Mesenchymal stem cell (in vitro differentiated cells and primary cell): ENCODE measurements around the gene AFDN.

Experiments used
- DNase-seq: peaks from one replicate; pipeline ENCODE4 v3.0.0-alpha.2; 2013
- H2AFZ ChIP-seq: one replicate; pipeline ENCODE4 v1.6.1; 2013; ENCODE audit warnings: low read depth, mild to moderate bottlenecking, control low read depth, inconsistent platforms, low read length, moderate library complexity
- H2AK5ac ChIP-seq: 2 replicates; pipeline ENCODE4 v1.6.1; 2013; ENCODE audit warnings: low read length, moderate library complexity, mild to moderate bottlenecking, inconsistent platforms; ENCODE audit not compliant: severe bottlenecking
- H2BK120ac ChIP-seq: one replicate; pipeline ENCODE4 v1.6.1; 2013; ENCODE audit warnings: low read depth, mild to moderate bottlenecking, inconsistent platforms, low read length, moderate library complexity
- H2BK12ac ChIP-seq, 2 experiments: one replicate each; pipeline ENCODE4 v1.6.1; 2013; ENCODE audit warnings: inconsistent platforms in 2 of 2, low read length in 2 of 2, mild to moderate bottlenecking in 2 of 2, moderate library complexity in 2 of 2, control low read depth in 1 of 2
- H2BK15ac ChIP-seq: one replicate; pipeline ENCODE4 v1.6.1; 2013; ENCODE audit warnings: mild to moderate bottlenecking, low read depth, inconsistent platforms; ENCODE audit not compliant: poor library complexity, severe bottlenecking
- H2BK5ac ChIP-seq: 2 replicates; pipeline ENCODE4 v1.6.1; 2013; ENCODE audit warnings: low read depth, mild to moderate bottlenecking, low read length, control low read depth, inconsistent platforms; ENCODE audit not compliant: poor library complexity, severe bottlenecking
- H3K14ac ChIP-seq, 2 experiments: one replicate each; pipeline ENCODE4 v1.6.1; 2013; ENCODE audit warnings: inconsistent platforms in 2 of 2, low read length in 2 of 2, control low read depth in 1 of 2, mild to moderate bottlenecking in 1 of 2, moderate library complexity in 1 of 2
- H3K18ac ChIP-seq, 2 experiments: one replicate each; pipeline ENCODE4 v1.6.1; 2013; ENCODE audit warnings: inconsistent platforms in 2 of 2, low read length in 2 of 2, control low read depth in 1 of 2, low read depth in 1 of 2, mild to moderate bottlenecking in 1 of 2
- H3K23ac ChIP-seq, 2 experiments: one replicate each; pipeline ENCODE4 v1.6.1; 2013; ENCODE audit warnings: inconsistent platforms in 2 of 2, low read length in 2 of 2, mild to moderate bottlenecking in 2 of 2, moderate library complexity in 2 of 2, control low read depth in 1 of 2
- H3K27ac ChIP-seq: 2 replicates; pipeline ENCODE4 v1.5.1; 2013; ENCODE audit warnings: mild to moderate bottlenecking, moderate library complexity, low read length, control low read depth, inconsistent platforms; ENCODE audit not compliant: poor library complexity, severe bottlenecking
- H3K27me3 ChIP-seq, 2 experiments: 2 replicates each; pipeline versions ENCODE4 v1.6.1 to v1.7.0; 2013; ENCODE audit warnings: low read length in 2 of 2, mild to moderate bottlenecking in 2 of 2, moderate library complexity in 2 of 2, control low read depth in 1 of 2, inconsistent platforms in 1 of 2; ENCODE audit not compliant: control insufficient read depth in 1 of 2, insufficient read depth in 1 of 2
- H3K36me3 ChIP-seq, 2 experiments: 2 replicates each; pipeline versions ENCODE4 v1.6.1 to v1.7.0; 2013; ENCODE audit warnings: low read length in 2 of 2, control low read depth in 1 of 2, inconsistent platforms in 1 of 2, low read depth in 1 of 2, mild to moderate bottlenecking in 1 of 2; ENCODE audit not compliant: insufficient read depth in 2 of 2, control insufficient read depth in 1 of 2
- H3K4ac ChIP-seq, 2 experiments: one replicate each; pipeline ENCODE4 v1.6.1; 2013; ENCODE audit warnings: inconsistent platforms in 2 of 2, low read length in 2 of 2, mild to moderate bottlenecking in 2 of 2, moderate library complexity in 2 of 2, control low read depth in 1 of 2, low read depth in 1 of 2
- H3K4me1 ChIP-seq: 2 replicates; pipeline ENCODE4 v1.6.1; 2013; ENCODE audit warnings: low read depth, low read length, control low read depth; ENCODE audit not compliant: control insufficient read depth, insufficient read depth
- H3K4me2 ChIP-seq: 2 replicates; pipeline ENCODE4 v1.6.1; 2013; ENCODE audit warnings: low read length, mild to moderate bottlenecking, inconsistent platforms; ENCODE audit not compliant: poor library complexity, severe bottlenecking
- H3K4me3 ChIP-seq, 2 experiments: 2 replicates each; pipeline versions ENCODE4 v1.5.1 to v1.7.0; 2013; ENCODE audit warnings: low read length in 2 of 2, mild to moderate bottlenecking in 2 of 2, control low read depth in 1 of 2, low read depth in 1 of 2; ENCODE audit not compliant: insufficient read depth in 1 of 2
- H3K79me1 ChIP-seq: replicated peaks from 2 replicates; pipeline ENCODE4 v1.6.1; 2013; ENCODE audit warnings: mild to moderate bottlenecking, control low read depth, low read length, inconsistent platforms; ENCODE audit not compliant: poor library complexity, severe bottlenecking
- H3K9ac ChIP-seq: 2 replicates; pipeline ENCODE4 v1.7.0; 2013; ENCODE audit warnings: mild to moderate bottlenecking, low read length, moderate library complexity
- H3K9me3 ChIP-seq: 2 replicates; pipeline ENCODE4 v1.7.0; 2013; ENCODE audit warnings: mild to moderate bottlenecking, low read length; ENCODE audit not compliant: control insufficient read depth
- H4K8ac ChIP-seq: one replicate; pipeline ENCODE4 v1.6.1; 2013; ENCODE audit warnings: inconsistent platforms, mild to moderate bottlenecking, low read length, moderate library complexity
- H4K91ac ChIP-seq: one replicate; pipeline ENCODE4 v1.6.1; 2013; ENCODE audit warnings: mild to moderate bottlenecking, low read length, inconsistent platforms
- WGBS: methylation state at CpG from one replicate; pipeline ENCODE4 v1.1.7; 2013; ENCODE audit warnings: mixed read lengths; 5-methylcytosine and 5-hydroxymethylcytosine counted together

The AFDN gene

DNA sequence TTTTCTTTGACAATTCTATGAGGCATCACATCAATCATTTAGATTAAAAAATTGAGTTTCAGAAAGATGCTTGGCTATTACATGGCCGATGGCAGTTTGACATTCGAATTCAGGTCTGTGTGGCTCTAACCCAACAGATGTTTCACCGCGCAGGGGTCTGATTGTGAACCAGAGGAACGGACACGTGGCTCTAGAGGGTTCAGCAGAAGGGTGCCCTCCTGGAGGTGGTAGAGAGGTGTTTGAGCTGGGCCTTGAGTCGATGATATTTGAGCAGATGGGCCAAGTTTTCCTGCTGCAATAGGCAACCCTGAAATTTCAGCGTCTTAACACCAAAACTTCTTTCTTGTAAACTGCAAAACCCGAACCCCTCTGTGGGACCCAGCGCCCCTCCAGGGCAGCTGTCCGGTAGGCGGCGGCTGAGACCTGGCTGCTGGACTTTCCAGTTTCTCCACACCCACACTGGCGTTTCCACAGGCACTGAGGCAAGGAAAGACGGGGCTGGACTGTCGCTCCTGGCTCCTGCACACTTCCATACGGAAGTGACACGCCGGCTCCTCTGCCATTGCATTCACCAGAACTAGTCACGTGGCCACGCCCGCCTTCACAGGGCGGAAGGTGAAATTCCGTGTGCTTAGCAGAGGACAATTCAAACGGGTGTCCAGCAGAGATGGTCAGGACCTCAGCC lies 11.3 kb upstream of the AFDN start:
- Histone ChIP-seq H3K14ac (no peak overlapping the region), H3K27me3 (peaks cover 0 to 2% of the 10 kb centered on the region in 2 experiments), H4K8ac (peak overlapping the region; percentile 77), H3K9me3 (no peaks in the 10 kb centered on the region), H3K27ac (no peak overlapping the region), H3K18ac (no peak overlapping the region), H3K9ac (no peak overlapping the region), H2BK5ac (no peak overlapping the region), H2BK120ac (no peak overlapping the region), H3K23ac (no peak overlapping the region), H3K4me3 (peak overlapping the region in 1 of 2 experiments; percentile 28), H2AFZ (no peak overlapping the region), H3K4me1 (no peaks in the 10 kb centered on the region), H2AK5ac (no peak overlapping the region), H3K4me2 (no peak overlapping the region), H3K79me1 (no peaks in the 10 kb centered on the region), H2BK12ac (no peak overlapping the region), H3K36me3 (no peaks in the 10 kb centered on the region), H2BK15ac (peak overlapping the region; percentile 19), H3K4ac (no peak overlapping the region), H4K91ac (peak overlapping the region; percentile 28)
- DNase-seq, result no peak
- WGBS, result 93% methylated on average over 25 of the region's 25 CpGs

DNA sequence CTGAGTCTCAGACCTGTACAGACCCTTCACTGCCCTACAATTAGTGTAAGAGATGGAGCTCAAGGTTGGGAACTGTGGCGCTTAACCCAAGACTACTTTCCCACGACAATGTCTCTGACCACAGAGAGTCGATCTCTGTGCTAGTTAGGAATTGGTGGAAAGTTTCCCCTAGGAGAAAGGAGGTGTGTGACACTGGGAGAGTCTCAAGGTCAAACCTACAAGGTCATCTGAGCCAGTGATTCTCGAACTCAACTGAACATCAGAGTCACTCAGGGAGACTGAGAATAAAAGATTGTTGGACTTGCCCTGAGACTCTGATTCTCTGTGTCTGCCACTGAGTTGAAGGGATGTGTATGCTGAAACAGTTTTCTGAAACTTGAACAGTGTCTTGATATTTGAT lies 9.7 kb upstream of the AFDN start:
- no peak overlapping the region for H2BK120ac ChIP-seq
- H2BK15ac ChIP-seq, result no peak overlapping the region
- WGBS, result 95% methylated on average over 4 of the region's 4 CpGs
- H3K79me1 ChIP-seq, result no peaks in the 10 kb centered on the region
- no peaks in the 10 kb centered on the region for H3K36me3 ChIP-seq
- no peak overlapping the region for H4K8ac ChIP-seq
- no peak overlapping the region for H2BK5ac ChIP-seq
- no peak overlapping the region for H3K14ac ChIP-seq
- H3K27ac ChIP-seq, result no peak overlapping the region
- no peak overlapping the region for H3K9ac ChIP-seq
- H3K9me3 ChIP-seq, result no peaks in the 10 kb centered on the region
- H2AFZ ChIP-seq, result no peak overlapping the region
- H2BK12ac ChIP-seq, result no peak overlapping the region
- no peaks in the 10 kb centered on the region for H3K4me1 ChIP-seq
- H4K91ac ChIP-seq, result no peak overlapping the region
- no peak overlapping the region for H3K4ac ChIP-seq
- H3K4me3 ChIP-seq, result no peak overlapping the region
- no peak overlapping the region for H3K23ac ChIP-seq
- H2AK5ac ChIP-seq, result no peak overlapping the region
- no peak overlapping the region for H3K4me2 ChIP-seq
- DNase-seq, result no peak
- H3K27me3 ChIP-seq, result peaks cover 0 to 2% of the 10 kb centered on the region in 2 experiments
- H3K18ac ChIP-seq, result no peak overlapping the region

DNA sequence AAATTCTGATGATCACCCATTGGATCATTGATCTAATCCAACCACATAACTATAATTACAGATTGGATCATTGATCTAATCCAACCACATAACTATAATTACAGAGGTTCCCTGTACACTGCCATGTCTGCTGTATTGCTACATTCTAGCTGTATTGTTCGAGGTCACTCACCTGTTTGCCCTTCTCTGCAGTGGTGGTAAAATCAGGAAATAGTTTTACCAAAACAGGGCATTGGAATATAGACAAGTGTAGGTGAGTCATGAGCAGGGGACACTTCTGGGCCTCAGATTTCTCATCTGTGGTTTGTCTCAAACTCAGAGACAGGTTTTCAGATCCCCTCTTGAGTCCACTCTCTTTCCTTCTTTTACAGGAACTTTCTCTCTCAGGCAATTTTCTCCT lies 9.0 kb upstream of the AFDN start:
- Histone ChIP-seq H2AFZ (no peak overlapping the region), H3K18ac (no peak overlapping the region), H3K4me3 (no peak overlapping the region), H3K79me1 (no peaks in the 10 kb centered on the region), H2BK5ac (no peak overlapping the region), H3K4me1 (no peaks in the 10 kb centered on the region), H3K4me2 (no peak overlapping the region), H2BK12ac (no peak overlapping the region), H3K4ac (no peak overlapping the region), H2BK15ac (no peak overlapping the region), H3K36me3 (no peaks in the 10 kb centered on the region), H3K9me3 (no peaks in the 10 kb centered on the region), H4K8ac (no peak overlapping the region), H3K23ac (no peak overlapping the region), H2AK5ac (no peak overlapping the region), H3K27ac (no peak overlapping the region), H3K27me3 (peaks cover 0 to 2% of the 10 kb centered on the region in 2 experiments), H4K91ac (no peak overlapping the region), H3K14ac (no peak overlapping the region), H3K9ac (no peak overlapping the region), H2BK120ac (no peak overlapping the region)
- DNase-seq, result no peak
- WGBS, result 73% methylated on average over 1 of the region's 1 CpG

DNA sequence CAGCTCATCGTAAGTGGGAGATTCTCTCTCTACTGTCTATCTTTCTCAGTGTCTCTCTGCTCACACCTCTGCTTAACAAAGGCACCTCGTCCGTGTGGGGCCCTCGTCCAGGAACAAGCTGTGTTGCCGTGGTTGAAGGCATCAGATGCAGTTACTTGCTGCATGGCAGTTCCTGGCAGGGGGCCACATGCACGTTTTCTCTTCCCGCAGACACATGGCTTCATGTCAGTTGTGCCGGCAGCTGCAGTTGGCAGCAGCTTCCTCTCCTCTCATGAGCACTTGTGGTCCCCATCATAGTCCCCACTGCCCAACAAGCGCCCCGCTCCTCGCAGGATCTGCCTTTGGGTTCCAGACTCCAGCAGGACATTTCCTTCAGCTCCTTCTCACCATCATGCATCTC lies 7.1 kb upstream of the AFDN start:
- no peak for DNase-seq
- no peak overlapping the region for H2AK5ac ChIP-seq
- no peaks in the 10 kb centered on the region for H3K4me1 ChIP-seq
- no peak overlapping the region for H3K4me2 ChIP-seq
- no peak overlapping the region for H4K91ac ChIP-seq
- 83% methylated on average over 11 of the region's 11 CpGs for WGBS
- H2BK12ac ChIP-seq, result peak overlapping the region in 1 of 2 experiments; percentile 10
- H3K14ac ChIP-seq, result peak overlapping the region in 1 of 2 experiments; percentile 2
- no peak overlapping the region for H3K4ac ChIP-seq
- no peaks in the 10 kb centered on the region for H3K79me1 ChIP-seq
- H3K9ac ChIP-seq, result no peak overlapping the region
- H3K27me3 ChIP-seq, result peaks cover 0 to 2% of the 10 kb centered on the region in 2 experiments
- no peak overlapping the region for H3K23ac ChIP-seq
- no peak overlapping the region for H2AFZ ChIP-seq
- no peaks in the 10 kb centered on the region for H3K9me3 ChIP-seq
- no peak overlapping the region for H3K27ac ChIP-seq
- H3K4me3 ChIP-seq, result no peak overlapping the region
- no peak overlapping the region for H2BK5ac ChIP-seq
- H3K18ac ChIP-seq, result peak overlapping the region in 1 of 2 experiments; percentile 11
- no peak overlapping the region for H2BK120ac ChIP-seq
- H4K8ac ChIP-seq, result no peak overlapping the region
- no peaks in the 10 kb centered on the region for H3K36me3 ChIP-seq
- no peak overlapping the region for H2BK15ac ChIP-seq
